ENCODE data around the gene TDRD12.
"Not testable (repeated sequence)": the region's sequence is repeated elsewhere in the genome, so short reads cannot be mapped to it uniquely, and the experiment has no call there.

TDRD12 gene

GRCh38 chr19:32696771-32697170 lies 22.8 kb upstream of the TDRD12 start:
- not testable (repeated sequence) for H3K4me3 ChIP-seq (ENCODE audit: low read depth, low read length)

GRCh38 chr19:32700129-32700528 lies 19.4 kb upstream of the TDRD12 start:
- H3K4me3 ChIP-seq (ENCODE audit: low read depth, low read length): not testable (repeated sequence)

GRCh38 chr19:32702010-32702409 lies 17.6 kb upstream of the TDRD12 start:
- no peak for TF ChIP-seq CTCF (IDR thresholded peaks at IDR 0.05; ENCODE audit: borderline replicate concordance, insufficient read depth, low read depth, low read length)
- no peak overlapping the region for H3K4me3 ChIP-seq (ENCODE audit: low read depth, low read length)

GRCh38 chr19:32704006-32704405 lies 15.6 kb upstream of the TDRD12 start:
- H3K4me3 ChIP-seq (ENCODE audit: low read depth, low read length): not testable (repeated sequence)

- TF ChIP-seq CTCF (IDR thresholded peaks at IDR 0.05; ENCODE audit: borderline replicate concordance, insufficient read depth, low read depth, low read length): no peak
- H3K4me3 ChIP-seq (ENCODE audit: low read depth, low read length): no peak overlapping the region
Measured at GRCh38 chr19:32708457-32708856, 11.1 kb upstream of the TDRD12 start.

GRCh38 chr19:32709032-32709431 lies 10.5 kb upstream of the TDRD12 start:
- no peak overlapping the region for H3K4me3 ChIP-seq (ENCODE audit: low read depth, low read length)
- no peak for TF ChIP-seq CTCF (IDR thresholded peaks at IDR 0.05; ENCODE audit: borderline replicate concordance, insufficient read depth, low read depth, low read length)

- no peak for TF ChIP-seq CTCF (IDR thresholded peaks at IDR 0.05; ENCODE audit: borderline replicate concordance, insufficient read depth, low read depth, low read length)
- H3K4me3 ChIP-seq (ENCODE audit: low read depth, low read length): no peak overlapping the region
Measured at GRCh38 chr19:32711747-32712146, 7.8 kb upstream of the TDRD12 start.

GRCh38 chr19:32716203-32716602 lies 3.4 kb upstream of the TDRD12 start:
- not testable (repeated sequence) for H3K4me3 ChIP-seq (ENCODE audit: low read depth, low read length)

GRCh38 chr19:32717496-32717895 lies 2.1 kb upstream of the TDRD12 start:
- no peak overlapping the region for H3K4me3 ChIP-seq (ENCODE audit: low read depth, low read length)
- no peak for TF ChIP-seq CTCF (IDR thresholded peaks at IDR 0.05; ENCODE audit: borderline replicate concordance, insufficient read depth, low read depth, low read length)

GRCh38 chr19:32718286-32718685 lies 1.3 kb upstream of the TDRD12 start:
- no peak overlapping the region for H3K4me3 ChIP-seq (ENCODE audit: low read depth, low read length)
- no peak for TF ChIP-seq CTCF (IDR thresholded peaks at IDR 0.05; ENCODE audit: borderline replicate concordance, insufficient read depth, low read depth, low read length)

All from GM12875 (cell line).